SK-N-SH (cell line): Measurements from ENCODE around the gene SHANK1.

Experiments used
- EP300 ChIP-seq, 2 experiments: IDR thresholded peaks; 2 replicates each; pipeline versions ENCODE4 v1.4.0 to v1.6.1; 2012; ENCODE audit warnings: borderline replicate concordance in 1 of 2, low read depth in 1 of 2, low read length in 1 of 2
- EZH2phosphoT487 ChIP-seq: fragments of 200-600 bp; sonication (generic); IDR thresholded peaks from 2 replicates; pipeline ENCODE4 v1.6.1; 2017; ENCODE audit warnings: low read depth, mixed run types, mild to moderate bottlenecking, antibody characterized with exemption, moderate library complexity, borderline replicate concordance
- FOXM1 ChIP-seq: IDR thresholded peaks from 2 replicates; pipeline ENCODE4 v1.4.0; 2012; ENCODE audit warnings: low read depth, mild to moderate bottlenecking
- PBX3 ChIP-seq: IDR thresholded peaks from 2 replicates; pipeline ENCODE4; 2012
- POLR2AphosphoS5 ChIP-seq: IDR thresholded peaks from 2 replicates; pipeline ENCODE4 v1.6.1; 2012; ENCODE audit warnings: low read depth, low read length
- RXRA ChIP-seq: IDR thresholded peaks from 2 replicates; pipeline ENCODE4 v1.4.0; 2012; ENCODE audit warnings: low read depth, mild to moderate bottlenecking, borderline replicate concordance
- TAF1 ChIP-seq: IDR thresholded peaks from 2 replicates; pipeline ENCODE4 v1.6.1; 2012; ENCODE audit warnings: low read depth, mild to moderate bottlenecking, low read length, moderate library complexity, borderline replicate concordance
- TCF12 ChIP-seq: IDR thresholded peaks from 2 replicates; pipeline ENCODE4 v1.4.0; 2012
- TF ChIP-seq, protein P1 (sequence below): fragments of 200-600 bp; sonication (generic); IDR thresholded peaks from 2 replicates; pipeline ENCODE4 v1.6.1; 2017; ENCODE audit warnings: antibody characterized with exemption, mild to moderate bottlenecking, moderate library complexity

- TF ChIP-seq POLR2AphosphoS5 (no peak), FOXM1 (no peak), PBX3 (no peak), TCF12 (no peak), RXRA (no peak), EP300 (IDR thresholded peaks at IDR 0.05; ENCODE audit: borderline replicate concordance in 1 of 2, low read depth in 1 of 2, low read length in 1 of 2) (no peak), EZH2phosphoT487 (no peak), TAF1 (no peak)
- TF ChIP-seq, protein P1, sequence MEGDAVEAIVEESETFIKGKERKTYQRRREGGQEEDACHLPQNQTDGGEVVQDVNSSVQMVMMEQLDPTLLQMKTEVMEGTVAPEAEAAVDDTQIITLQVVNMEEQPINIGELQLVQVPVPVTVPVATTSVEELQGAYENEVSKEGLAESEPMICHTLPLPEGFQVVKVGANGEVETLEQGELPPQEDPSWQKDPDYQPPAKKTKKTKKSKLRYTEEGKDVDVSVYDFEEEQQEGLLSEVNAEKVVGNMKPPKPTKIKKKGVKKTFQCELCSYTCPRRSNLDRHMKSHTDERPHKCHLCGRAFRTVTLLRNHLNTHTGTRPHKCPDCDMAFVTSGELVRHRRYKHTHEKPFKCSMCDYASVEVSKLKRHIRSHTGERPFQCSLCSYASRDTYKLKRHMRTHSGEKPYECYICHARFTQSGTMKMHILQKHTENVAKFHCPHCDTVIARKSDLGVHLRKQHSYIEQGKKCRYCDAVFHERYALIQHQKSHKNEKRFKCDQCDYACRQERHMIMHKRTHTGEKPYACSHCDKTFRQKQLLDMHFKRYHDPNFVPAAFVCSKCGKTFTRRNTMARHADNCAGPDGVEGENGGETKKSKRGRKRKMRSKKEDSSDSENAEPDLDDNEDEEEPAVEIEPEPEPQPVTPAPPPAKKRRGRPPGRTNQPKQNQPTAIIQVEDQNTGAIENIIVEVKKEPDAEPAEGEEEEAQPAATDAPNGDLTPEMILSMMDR, result no peak
These were observed 94.5 kb downstream of the SHANK1 start for GRCh38 chr19:50624949-50625600.
